Skeletal muscle satellite cell (primary cell): ENCODE results near the gene SATB2. TPM values are rescaled to one million over a fixed set of nuclear protein-coding genes. Genes with fewer than 3 reads are reported as not detected.

Experiments used
- H3K27me3 ChIP-seq: 2 replicates; pipeline ENCODE4 v1.7.0; 2013; ENCODE audit warnings: low read length; ENCODE audit not compliant: control insufficient read depth, insufficient read depth
- H3K36me3 ChIP-seq: 2 replicates; pipeline ENCODE4 v1.7.0; 2013; ENCODE audit warnings: mild to moderate bottlenecking, control low read depth, low read length; ENCODE audit not compliant: insufficient read depth
- H3K4me1 ChIP-seq: 2 replicates; pipeline ENCODE4 v1.7.0; 2013; ENCODE audit warnings: low read length; ENCODE audit not compliant: control insufficient read depth, insufficient read depth
- H3K4me2 ChIP-seq: 2 replicates; pipeline ENCODE4 v1.7.0; 2013; ENCODE audit warnings: mild to moderate bottlenecking, low read length
- H3K4me3 ChIP-seq: 2 replicates; pipeline ENCODE4 v1.7.0; 2013; ENCODE audit warnings: low read length
- H3K9ac ChIP-seq: 2 replicates; pipeline ENCODE4 v1.7.0; 2013; ENCODE audit warnings: mild to moderate bottlenecking, low read depth, low read length, moderate library complexity
- H3K9me3 ChIP-seq: replicated peaks from 2 replicates; pipeline ENCODE4 v1.7.0; 2013; ENCODE audit warnings: mild to moderate bottlenecking, control low read depth, low read length
- total RNA-seq: library from RNA; depleted of rRNA; stranded (reverse); fragments of >200 nt; gene quantifications from 2 replicates; pipeline ENCODE4 v1.2.3, GENCODE V29; 2012; rRNA removed

The SATB2 gene
- 7.9 and 10.4 TPM in 2 replicates for total RNA-seq

DNA sequence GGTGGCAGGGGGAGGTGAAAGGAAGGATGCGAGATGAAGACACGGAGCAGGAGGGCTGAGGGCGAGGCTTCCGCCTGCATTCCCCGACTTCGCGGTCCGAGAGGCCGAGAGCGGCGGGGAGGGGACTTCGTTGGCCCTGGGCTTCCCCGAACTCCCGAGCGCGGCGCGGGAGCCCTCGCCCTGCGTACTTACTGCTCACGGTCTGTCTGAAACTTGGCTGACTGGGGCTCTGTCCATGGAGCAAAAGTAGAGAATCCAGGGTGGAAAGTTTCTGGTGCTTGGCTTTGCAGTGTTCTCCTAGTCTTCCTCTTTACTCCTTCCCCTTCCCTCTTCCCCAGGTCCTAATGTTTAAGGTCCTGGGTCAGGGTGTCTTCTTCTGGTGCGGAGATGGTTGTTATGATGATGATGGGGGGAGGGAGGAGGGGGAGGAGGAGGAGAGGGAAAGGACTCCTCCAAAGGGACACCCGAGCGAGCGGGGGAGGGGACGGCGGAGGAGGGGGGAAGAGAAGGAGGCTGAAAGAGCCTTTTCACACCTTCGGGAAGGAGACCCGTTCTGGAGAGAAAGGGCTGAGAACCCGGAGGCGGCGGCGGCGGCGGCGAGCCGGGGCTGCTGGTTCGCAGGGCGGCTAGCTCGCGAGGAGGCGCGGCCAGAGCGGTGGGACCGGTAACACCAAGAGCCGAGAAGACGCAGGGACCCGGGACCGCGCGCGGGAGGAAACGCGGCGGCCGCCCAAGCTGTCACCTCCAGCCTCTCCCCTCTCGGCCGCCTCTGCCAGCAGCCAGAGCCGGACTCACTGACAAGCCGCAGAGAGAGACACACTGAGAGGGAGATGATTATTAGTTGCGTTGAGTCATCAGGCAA lies at the start of gene SATB2:
TSS of gene SATB2 (minus strand) at position 793 of the 862 bp plus-strand sequence. CDS start 1,902 bp downstream, outside the sequence.
- Histone ChIP-seq H3K9me3 (no peaks in the 10 kb centered on the region), H3K9ac (peak within 1 kb of the TSS; percentile 91), H3K4me1 (peaks cover 12% of the 10 kb centered on the region), H3K27me3 (no peaks in the 10 kb centered on the region), H3K36me3 (no peaks in the 10 kb centered on the region), H3K4me2 (peak within 1 kb of the TSS; percentile 87), H3K4me3 (peak within 1 kb of the TSS; percentile 79)

- no peaks in the 10 kb centered on the region for H3K36me3 ChIP-seq
Observed at GRCh38 chr2:199505755-199506403, 48.1 kb upstream of the SATB2 start.

GRCh38 chr2:199503148-199503547 lies 45.4 kb upstream of the SATB2 start:
- H3K9ac ChIP-seq, result no peak overlapping the region
- no peaks in the 10 kb centered on the region for H3K4me1 ChIP-seq
- no peak overlapping the region for H3K4me2 ChIP-seq
- no peak overlapping the region for H3K4me3 ChIP-seq
- no peaks in the 10 kb centered on the region for H3K36me3 ChIP-seq
- no peaks in the 10 kb centered on the region for H3K27me3 ChIP-seq
- no peaks in the 10 kb centered on the region for H3K9me3 ChIP-seq

More at GRCh38 chr2:199505755-199506403, 48.1 kb upstream of the SATB2 start:
- H3K27me3 ChIP-seq, result no peaks in the 10 kb centered on the region
- H3K4me1 ChIP-seq, result no peaks in the 10 kb centered on the region
- no peak overlapping the region for H3K4me2 ChIP-seq
- H3K4me3 ChIP-seq, result no peak overlapping the region
- H3K9ac ChIP-seq, result no peak overlapping the region
- no peaks in the 10 kb centered on the region for H3K9me3 ChIP-seq

GRCh38 chr2:199499005-199499404 lies 41.3 kb upstream of the SATB2 start:
- Histone ChIP-seq H3K4me2 (no peak overlapping the region), H3K4me3 (no peak overlapping the region), H3K9me3 (no peaks in the 10 kb centered on the region), H3K9ac (no peak overlapping the region), H3K36me3 (no peaks in the 10 kb centered on the region), H3K4me1 (no peaks in the 10 kb centered on the region), H3K27me3 (no peaks in the 10 kb centered on the region)

GRCh38 chr2:199495147-199495546 lies 37.4 kb upstream of the SATB2 start:
- Histone ChIP-seq H3K36me3 (no peaks in the 10 kb centered on the region), H3K9me3 (no peaks in the 10 kb centered on the region), H3K27me3 (no peaks in the 10 kb centered on the region), H3K9ac (no peak overlapping the region), H3K4me3 (no peak overlapping the region), H3K4me1 (no peaks in the 10 kb centered on the region), H3K4me2 (no peak overlapping the region)

GRCh38 chr2:199490049-199490448 lies 32.3 kb upstream of the SATB2 start:
- Histone ChIP-seq H3K36me3 (no peaks in the 10 kb centered on the region), H3K4me2 (no peak overlapping the region), H3K9ac (no peak overlapping the region)

GRCh38 chr2:199488772-199489400 lies 31.1 kb upstream of the SATB2 start:
- Histone ChIP-seq H3K9me3 (no peaks in the 10 kb centered on the region), H3K36me3 (no peaks in the 10 kb centered on the region), H3K9ac (no peak overlapping the region), H3K4me3 (no peak overlapping the region), H3K4me1 (no peaks in the 10 kb centered on the region), H3K4me2 (no peak overlapping the region), H3K27me3 (no peaks in the 10 kb centered on the region)

More at GRCh38 chr2:199490049-199490448, 32.3 kb upstream of the SATB2 start:
- no peaks in the 10 kb centered on the region for H3K27me3 ChIP-seq
- no peak overlapping the region for H3K4me3 ChIP-seq
- no peaks in the 10 kb centered on the region for H3K4me1 ChIP-seq
- H3K9me3 ChIP-seq, result no peaks in the 10 kb centered on the region

DNA sequence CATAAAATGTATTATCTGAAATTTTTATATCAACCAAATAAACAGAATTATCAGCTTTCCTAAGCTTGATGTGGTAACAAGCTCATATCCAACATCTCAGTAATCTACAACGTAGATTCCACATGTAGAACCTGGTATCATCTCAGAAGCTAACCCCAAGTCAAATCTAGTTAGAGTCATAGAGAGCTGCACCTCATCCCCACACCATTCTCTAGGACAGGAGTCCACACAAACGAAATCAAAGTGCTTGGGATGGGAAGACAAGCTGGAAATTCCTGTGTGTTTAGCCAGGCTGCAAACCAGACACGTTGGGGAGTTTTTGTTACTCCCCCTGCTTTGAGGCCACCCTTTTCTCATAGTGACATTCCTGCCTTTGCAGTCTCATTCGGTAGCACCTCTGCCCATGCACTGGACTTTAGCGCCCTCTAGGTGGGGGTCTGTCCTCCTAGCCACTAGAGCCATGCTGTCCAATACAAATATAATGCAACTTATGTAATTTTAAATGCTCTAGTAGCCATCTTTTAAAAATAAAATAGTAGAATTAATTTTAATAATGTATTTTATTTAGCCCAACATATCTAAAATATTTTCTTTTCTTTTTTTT lies 28.1 kb upstream of the SATB2 start:
- H3K9ac ChIP-seq, result no peak overlapping the region
- H3K9me3 ChIP-seq, result no peaks in the 10 kb centered on the region
- H3K36me3 ChIP-seq, result no peaks in the 10 kb centered on the region
- no peaks in the 10 kb centered on the region for H3K4me1 ChIP-seq
- no peak overlapping the region for H3K4me2 ChIP-seq
- peaks cover 3% of the 10 kb centered on the region for H3K27me3 ChIP-seq
- H3K4me3 ChIP-seq, result no peak overlapping the region

GRCh38 chr2:199484927-199485326 lies 27.2 kb upstream of the SATB2 start:
- no peaks in the 10 kb centered on the region for H3K4me1 ChIP-seq
- no peaks in the 10 kb centered on the region for H3K9me3 ChIP-seq
- no peak overlapping the region for H3K4me3 ChIP-seq
- H3K9ac ChIP-seq, result no peak overlapping the region
- H3K4me2 ChIP-seq, result no peak overlapping the region
- H3K27me3 ChIP-seq, result peaks cover 7% of the 10 kb centered on the region
- H3K36me3 ChIP-seq, result no peaks in the 10 kb centered on the region

- no peak overlapping the region for H3K4me3 ChIP-seq
- no peak overlapping the region for H3K4me2 ChIP-seq
- H3K27me3 ChIP-seq, result peaks cover 23% of the 10 kb centered on the region
- no peak overlapping the region for H3K9ac ChIP-seq
- H3K9me3 ChIP-seq, result no peaks in the 10 kb centered on the region
- H3K36me3 ChIP-seq, result no peaks in the 10 kb centered on the region
- no peaks in the 10 kb centered on the region for H3K4me1 ChIP-seq
Observed at GRCh38 chr2:199480966-199481365, 23.2 kb upstream of the SATB2 start.

GRCh38 chr2:199477277-199477834 lies 19.6 kb upstream of the SATB2 start:
- no peak overlapping the region for H3K4me2 ChIP-seq
- no peaks in the 10 kb centered on the region for H3K4me1 ChIP-seq
- H3K36me3 ChIP-seq, result no peaks in the 10 kb centered on the region
- H3K27me3 ChIP-seq, result peaks cover 42% of the 10 kb centered on the region
- no peak overlapping the region for H3K9ac ChIP-seq
- H3K4me3 ChIP-seq, result no peak overlapping the region
- H3K9me3 ChIP-seq, result no peaks in the 10 kb centered on the region
